ENCODE data around the gene MAP3K3.

The MAP3K3 gene

GRCh38 chr17:63694229-63694949 is 72.2 kb downstream of the MAP3K3 start:
- H3K4me3 ChIP-seq (ENCODE audit: control insufficient read depth, low read depth, low read length) = no peak overlapping the region
- DNase-seq (ENCODE audit: low read depth) = no peak
- TF ChIP-seq CTCF (IDR thresholded peaks at IDR 0.05; ENCODE audit: control insufficient read depth, insufficient read depth, low read depth, low read length, missing control alignments) = no peak

- no peak for TF ChIP-seq CTCF (IDR thresholded peaks at IDR 0.05; ENCODE audit: control insufficient read depth, insufficient read depth, low read depth, low read length, missing control alignments)
- DNase-seq (ENCODE audit: low read depth) = no peak
- no peak overlapping the region for H3K4me3 ChIP-seq (ENCODE audit: control insufficient read depth, low read depth, low read length)
These were observed 72.9 kb downstream of the MAP3K3 start for GRCh38 chr17:63694950-63695773.

- no peak for TF ChIP-seq CTCF (IDR thresholded peaks at IDR 0.05; ENCODE audit: control insufficient read depth, insufficient read depth, low read depth, low read length, missing control alignments)
- H3K4me3 ChIP-seq (ENCODE audit: control insufficient read depth, low read depth, low read length) = no peak overlapping the region
- DNase-seq (ENCODE audit: low read depth) = no peak
These were observed 73.7 kb downstream of the MAP3K3 start for GRCh38 chr17:63695889-63696288.

GRCh38 chr17:63696381-63696961 is 74.3 kb downstream of the MAP3K3 start:
- no peak for DNase-seq (ENCODE audit: low read depth)
- H3K4me3 ChIP-seq (ENCODE audit: control insufficient read depth, low read depth, low read length) = no peak overlapping the region
- TF ChIP-seq CTCF (IDR thresholded peaks at IDR 0.05; ENCODE audit: control insufficient read depth, insufficient read depth, low read depth, low read length, missing control alignments) = peak; percentile 40

- TF ChIP-seq CTCF (IDR thresholded peaks at IDR 0.05; ENCODE audit: control insufficient read depth, insufficient read depth, low read depth, low read length, missing control alignments) = peak; percentile 49
- H3K4me3 ChIP-seq (ENCODE audit: control insufficient read depth, low read depth, low read length) = no peak overlapping the region
- no peak for DNase-seq (ENCODE audit: low read depth)
These were observed 75.4 kb downstream of the MAP3K3 start for GRCh38 chr17:63697341-63698286.

Data from AG09309 (cell line).